ENCODE measurements around the gene SNED1.

DNA sequence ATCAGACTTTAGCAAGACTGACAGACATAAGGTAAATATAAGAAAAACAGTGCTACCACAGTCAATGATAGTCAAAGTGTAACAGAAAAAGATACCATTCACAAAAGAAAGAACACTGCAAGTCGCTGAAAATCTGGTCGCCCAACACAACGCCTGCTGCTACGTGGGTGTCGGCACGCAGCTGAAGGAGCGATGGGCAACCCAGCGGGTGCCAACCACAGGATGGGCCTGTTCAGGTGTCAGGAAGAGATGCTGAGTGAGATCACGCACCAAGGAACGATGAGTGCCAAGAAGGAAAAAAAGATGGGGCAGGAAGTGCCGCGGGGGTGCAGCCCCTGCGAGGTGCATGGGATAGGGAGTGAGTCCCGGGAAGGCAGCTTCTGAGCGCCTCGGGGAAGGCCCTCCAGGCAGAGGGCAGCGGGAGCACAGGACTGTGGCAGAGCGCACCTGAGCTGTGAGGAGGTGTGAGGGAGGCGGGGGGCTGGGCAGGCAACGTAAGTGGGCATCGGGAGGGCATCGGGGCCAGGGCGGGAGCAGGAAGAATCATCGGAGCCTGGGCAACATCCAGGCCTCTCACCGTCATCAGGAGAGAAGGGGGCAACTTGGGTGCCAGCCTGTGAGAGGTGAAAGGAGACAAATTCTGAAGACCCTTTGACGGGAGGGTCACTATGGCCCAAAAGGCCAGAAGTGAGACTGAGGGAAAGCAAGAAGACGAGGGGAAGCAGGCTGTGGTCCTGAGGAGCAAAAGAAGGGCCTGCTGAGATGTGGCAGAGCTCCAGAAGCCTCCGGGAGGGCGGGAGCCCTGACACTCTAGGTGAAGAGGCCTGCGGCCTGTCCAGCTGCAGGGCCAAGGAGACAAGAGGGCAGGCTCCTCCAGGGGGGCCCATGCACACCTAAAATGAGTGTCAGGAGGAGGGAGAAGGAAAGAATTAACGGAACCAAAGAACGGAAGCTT is 118.5 kb downstream of the SNED1 start:
- TF ChIP-seq CTCF (conservative IDR thresholded peaks at IDR 0.05 in 1 of 2, IDR thresholded peaks at IDR 0.05 in 1 of 2; ENCODE audit: low read depth in 1 of 2, low read length in 2 of 2) (no peak), EZH2 (IDR thresholded peaks at IDR 0.05; ENCODE audit: low read length, missing control alignments) (no peak)
